GM12878 (cell line): ENCODE data around the gene NELL1. TPM values are rescaled to one million over a fixed set of nuclear protein-coding genes. Genes with fewer than 3 reads are reported as not detected.

ENCODE experiments used
- ATAC-seq: fragments of 200-7000 bp; cut with Tn5 transposase; 3 replicates; pipeline ENCODE4 v1.9.1; 2020; ENCODE audit warnings: mild to moderate bottlenecking, moderate library complexity
- BruUV-seq: library from RNA; stranded (reverse); fragments of 400-500 nt; replicated peaks from 2 replicates; lab custom pipeline; 2021; lab: Mats Ljungman, UMichigan
- CTCF ChIA-PET: fragments of 300-600 bp; sonication (Branson Sonifier 250); formaldehyde crosslinking; extraction: SDS; loops from one replicate; lab custom pipeline; 2021; ENCODE audit warnings: inconsistent platforms; lab: Yijun Ruan, JAX
- POLR2A ChIA-PET: fragments of 350-600 bp; formaldehyde crosslinking; extraction: SDS; loops from one replicate; lab custom pipeline; 2021; ENCODE audit warnings: inconsistent platforms; lab: Charles Lee
- RAD21 ChIA-PET: fragments of 300-600 bp; sonication (Branson Sonifier 250); formaldehyde crosslinking; loops from one replicate; lab custom pipeline; 2023; ENCODE audit warnings: antibody characterized with exemption; ENCODE audit not compliant: unreplicated experiment; lab: Charles Lee
- SMC1A ChIA-PET: fragments of 300-600 bp; sonication (Branson Sonifier 250); formaldehyde crosslinking; loops from one replicate; lab custom pipeline; 2023; ENCODE audit not compliant: unreplicated experiment, uncharacterized antibody; lab: Charles Lee
- DNase-seq: peaks from one replicate; pipeline ENCODE4 v3.0.0-alpha.2; 2011; ENCODE audit warnings: low read depth, low spot score
- FAIRE-seq: peaks from 3 replicates; lab custom pipeline; 2011; peaks lifted over from hg19 to GRCh38; lab: Jason Lieb, UNC
- H2AFZ ChIP-seq: 2 replicates; pipeline ENCODE4 v1.6.0; 2011; ENCODE audit warnings: low read depth, low read length, control low read depth; ENCODE audit not compliant: control insufficient read depth
- H3K27ac ChIP-seq: 2 replicates; pipeline ENCODE4 v1.5.1; 2011; ENCODE audit warnings: control low read depth; ENCODE audit not compliant: control insufficient read depth, insufficient read depth
- H3K27me3 ChIP-seq, 2 experiments: replicated peaks in 1 of 2; 2 replicates each; pipeline versions ENCODE4 v1.6.0 to v1.6.1; 2011; ENCODE audit warnings: low read length in 1 of 2; ENCODE audit not compliant: control insufficient read depth in 2 of 2, insufficient read depth in 2 of 2
- H3K36me3 ChIP-seq, 2 experiments: 2 replicates each; pipeline ENCODE4 v1.5.1; 2011; ENCODE audit warnings: low read length in 1 of 2; ENCODE audit not compliant: control insufficient read depth in 2 of 2, insufficient read depth in 2 of 2
- H3K4me1 ChIP-seq: 2 replicates; pipeline ENCODE4 v1.6.1; 2011; ENCODE audit warnings: mild to moderate bottlenecking, low read length, moderate library complexity, mixed read lengths; ENCODE audit not compliant: control insufficient read depth, insufficient read depth
- H3K4me2 ChIP-seq: 2 replicates; pipeline ENCODE4 v1.6.0; 2011; ENCODE audit warnings: control low read depth; ENCODE audit not compliant: control insufficient read depth, insufficient read depth
- H3K4me3 ChIP-seq: fragments of 200-600 bp; sonication (generic); 2 replicates; pipeline ENCODE4 v1.5.1; 2016
- H3K79me2 ChIP-seq: 2 replicates; pipeline ENCODE4 v1.6.0; 2011; ENCODE audit warnings: low read length; ENCODE audit not compliant: control insufficient read depth, insufficient read depth
- H3K9ac ChIP-seq: 2 replicates; pipeline ENCODE4 v1.8.0; 2011; ENCODE audit warnings: low read length, control low read depth, mixed read lengths; ENCODE audit not compliant: control insufficient read depth, insufficient read depth
- H3K9me3 ChIP-seq: replicated peaks from 3 replicates; pipeline ENCODE4 v1.5.1; 2011; ENCODE audit warnings: mild to moderate bottlenecking, low read length; ENCODE audit not compliant: control insufficient read depth, insufficient read depth
- H4K20me1 ChIP-seq: 2 replicates; pipeline ENCODE4 v1.6.0; 2011; ENCODE audit not compliant: control insufficient read depth, insufficient read depth
- BMI1 ChIP-seq: fragments of 450-650 bp; IDR thresholded peaks from 2 replicates; pipeline ENCODE4 v1.6.1; 2016; ENCODE audit warnings: mild to moderate bottlenecking, moderate library complexity, borderline replicate concordance
- EZH2 ChIP-seq: IDR thresholded peaks from 2 replicates; pipeline ENCODE4 v1.6.1; 2012; ENCODE audit warnings: low read depth, mild to moderate bottlenecking, control low read depth, inconsistent platforms, low read length, borderline replicate concordance; ENCODE audit not compliant: control insufficient read depth
- FOXM1 ChIP-seq: IDR thresholded peaks from 2 replicates; pipeline ENCODE4 v1.6.1; 2012; ENCODE audit warnings: low read depth, mild to moderate bottlenecking, inconsistent platforms, low read length, moderate library complexity
- HDAC2 ChIP-seq: fragments of 200-600 bp; sonication (generic); IDR thresholded peaks from 2 replicates; pipeline ENCODE4 v1.6.1; 2017
- IRF4 ChIP-seq: IDR thresholded peaks from 2 replicates; pipeline ENCODE4 v1.6.1; 2011; ENCODE audit warnings: low read depth, low read length
- MAX ChIP-seq: IDR thresholded peaks from 2 replicates; pipeline ENCODE4 v1.6.1; 2012; ENCODE audit warnings: low read depth, low read length, improper control_type of control experiment
- MTA3 ChIP-seq: IDR thresholded peaks from 2 replicates; pipeline ENCODE4 v1.6.1; 2012; ENCODE audit warnings: low read length, inconsistent platforms, borderline replicate concordance
- NR2F1 ChIP-seq: fragments of 450-650 bp; conservative IDR thresholded peaks from 2 replicates; pipeline ENCODE4 v1.6.1; 2017; ENCODE audit warnings: mild to moderate bottlenecking
- STAT1 ChIP-seq: fragments of 450-650 bp; conservative IDR thresholded peaks from 2 replicates; pipeline ENCODE4 v1.6.1; 2014; ENCODE audit warnings: antibody characterized with exemption, mild to moderate bottlenecking
- TCF12 ChIP-seq: IDR thresholded peaks from 2 replicates; pipeline ENCODE4 v1.6.1; 2011; ENCODE audit warnings: low read depth, mild to moderate bottlenecking, low read length
- WGBS: methylation state at CpG from one replicate; pipeline ENCODE4 v1.1.6; 2016; ENCODE audit warnings: low lambda C conversion rate; ENCODE audit not compliant: insufficient replicate concordance, insufficient coverage; ENCODE audit errors: missing lambda C conversion rate; 5-methylcytosine and 5-hydroxymethylcytosine counted together
- in situ Hi-C: fragments of 300-500 bp; cut with MboI; formaldehyde crosslinking; loops from 9 replicates; pipeline ENCODE4 v1.14.3; 2018; ENCODE audit warnings: mixed read lengths
- intact Hi-C: fragments of 100-400 bp; cut with micrococcal nuclease; formaldehyde crosslinking; loops from one replicate; pipeline ENCODE4 v1.14.2; 2022; ENCODE audit not compliant: unreplicated experiment
- polyA plus RNA-seq, 11 experiments: library from polyadenylated mRNA; depleted of rRNA in 4 of 11; unstranded in 6 of 11; stranded (reverse) in 5 of 11; fragments of >200 nt; fragmentation: Nextera tagmentation in 4 of 11; fragmentation: Illumina TruSeq in 1 of 11; extraction: Ambion mirVana in 4 of 11; extraction: Trizol in 1 of 11; gene quantifications; 1 replicate in 1 of 11; 2 replicates in 10 of 11; pipeline versions ENCODE4 v1.2.1 to v1.2.3, GENCODE V29; 2011 to 2016; ENCODE audit warnings: inconsistent platforms in 2 of 11, missing spikeins in 2 of 11, low read depth in 1 of 11
- total RNA-seq, 4 experiments: library from RNA; depleted of rRNA in 3 of 4; stranded (reverse); fragments of >200 nt in 3 of 4; fragmentation: Illumina TruSeq in 1 of 4; extraction: Trizol in 1 of 4; gene quantifications; 2 replicates each; pipeline versions ENCODE4 v1.2.1 to v1.2.3, GENCODE V29; 2013 to 2021
- TF ChIP-seq, protein P1 (sequence below): fragments of 150-350 bp; IDR thresholded peaks from 2 replicates; pipeline ENCODE4 v1.6.1; 2014; ENCODE audit warnings: mild to moderate bottlenecking, low read depth, low read length

Gene NELL1
- total and polyA plus RNA-seq, 10 of the 15 experiments (the other 5 are each of a cell fraction or from before 2014, with no cell fraction given), result 0.02 to 0.12 TPM; not detected in 8

GRCh38 chr11:20980736-20981135, 311.4 kb downstream of the NELL1 start (continued):
- no peak for TF ChIP-seq FOXM1
- TF ChIP-seq, all 136 proteins: peak for 0

DNA sequence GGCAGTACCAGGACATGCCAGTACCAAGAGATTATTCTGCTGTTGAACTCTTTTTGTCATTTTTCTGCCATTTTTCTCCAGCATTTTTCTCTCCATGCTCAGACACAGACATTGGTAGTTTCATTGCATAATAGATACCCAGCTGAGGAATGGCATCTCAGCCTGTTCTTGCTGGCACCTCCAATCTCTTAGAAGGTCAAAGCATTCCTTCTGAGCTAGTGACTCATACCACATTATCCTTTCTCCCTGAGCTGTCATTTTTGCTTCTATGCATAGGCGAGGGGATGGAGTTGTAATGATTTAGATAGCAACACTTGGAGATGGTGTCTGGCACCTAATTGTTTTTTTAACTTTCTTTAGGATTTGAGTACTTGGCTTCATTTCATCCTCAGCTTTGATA, 321.1 kb downstream of the NELL1 start:
- RAD21 ChIA-PET, result no interaction called here

More for the DNA sequence above, 321.1 kb downstream of the NELL1 start:
- ChIA-PET POLR2A (no interaction called here), CTCF (no interaction called here), SMC1A (no interaction called here)
- Histone ChIP-seq H3K27me3 (no peaks in the 10 kb centered on the region), H2AFZ (no peak overlapping the region), H3K4me2 (no peak overlapping the region), H3K9me3 (no peaks in the 10 kb centered on the region), H3K36me3 (no peaks in the 10 kb centered on the region), H3K27ac (no peak overlapping the region), H3K79me2 (no peaks in the 10 kb centered on the region), H3K4me1 (no peaks in the 10 kb centered on the region), H3K9ac (no peak overlapping the region), H3K4me3 (no peak overlapping the region), H4K20me1 (no peaks in the 10 kb centered on the region)
- FAIRE-seq, result no peak
- WGBS, result 0% methylated on average over 1 of the region's 1 CpG
- intact Hi-C loops (no loop called here), in situ Hi-C loops (no loop called here)
- no peak for TF ChIP-seq EZH2
- no peak for TF ChIP-seq NR2F1
- no peak for TF ChIP-seq MTA3
- TF ChIP-seq IRF4, result no peak
- TF ChIP-seq, protein P1, sequence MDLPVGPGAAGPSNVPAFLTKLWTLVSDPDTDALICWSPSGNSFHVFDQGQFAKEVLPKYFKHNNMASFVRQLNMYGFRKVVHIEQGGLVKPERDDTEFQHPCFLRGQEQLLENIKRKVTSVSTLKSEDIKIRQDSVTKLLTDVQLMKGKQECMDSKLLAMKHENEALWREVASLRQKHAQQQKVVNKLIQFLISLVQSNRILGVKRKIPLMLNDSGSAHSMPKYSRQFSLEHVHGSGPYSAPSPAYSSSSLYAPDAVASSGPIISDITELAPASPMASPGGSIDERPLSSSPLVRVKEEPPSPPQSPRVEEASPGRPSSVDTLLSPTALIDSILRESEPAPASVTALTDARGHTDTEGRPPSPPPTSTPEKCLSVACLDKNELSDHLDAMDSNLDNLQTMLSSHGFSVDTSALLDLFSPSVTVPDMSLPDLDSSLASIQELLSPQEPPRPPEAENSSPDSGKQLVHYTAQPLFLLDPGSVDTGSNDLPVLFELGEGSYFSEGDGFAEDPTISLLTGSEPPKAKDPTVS, result no peak
- TF ChIP-seq TCF12, result no peak
- TF ChIP-seq HDAC2, result no peak
- TF ChIP-seq MAX, result no peak
- no peak for TF ChIP-seq BMI1
- no peak for TF ChIP-seq STAT1
- BruUV-seq, result no TSS peak
- DNase-seq, result no peak
- ATAC-seq, result no peak
